GM18526 (cell line): ENCODE measurements around the gene UGT2B28.
"Not testable (repeated sequence)": the region's sequence is repeated elsewhere in the genome, so short reads cannot be mapped to it uniquely, and the experiment has no call there.

Source experiments
- POLR2A ChIP-seq: IDR thresholded peaks from 3 replicates; pipeline ENCODE4 v1.6.1; 2011; ENCODE audit not compliant: insufficient read length; ENCODE audit errors: extremely low read depth

Gene UGT2B28

DNA sequence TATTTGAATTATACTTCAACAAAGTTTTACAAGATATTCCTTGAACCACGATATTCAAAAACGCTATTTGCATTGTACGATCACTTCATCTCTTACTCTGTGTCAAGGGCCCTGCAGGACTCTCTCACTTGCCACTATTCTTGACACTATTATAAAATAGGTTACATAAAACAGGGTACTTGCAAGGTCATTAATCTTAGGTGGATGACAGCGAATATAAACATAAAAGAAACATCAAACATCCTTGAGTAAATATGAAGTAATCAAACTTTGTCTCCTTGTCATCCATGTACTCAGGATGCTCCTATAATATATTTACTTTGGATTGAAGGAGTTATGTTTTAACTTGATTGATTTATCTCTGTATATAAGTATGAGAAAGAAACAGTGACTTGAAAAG is at the start of gene UGT2B28:
TSS of gene UGT2B28 (plus strand) at position 395 of the 400 bp plus-strand sequence. CDS start 26 bp downstream, outside the sequence.
- TF ChIP-seq POLR2A: not testable (repeated sequence)

GRCh38 chr4:69239092-69239491 is 41.2 kb upstream of the UGT2B28 start:
- no peak for TF ChIP-seq POLR2A

GRCh38 chr4:69239557-69240168 is 40.6 kb upstream of the UGT2B28 start:
- no peak for TF ChIP-seq POLR2A

- TF ChIP-seq POLR2A: no peak
Measured at GRCh38 chr4:69321153-69321729, 41.0 kb downstream of the UGT2B28 start.

DNA sequence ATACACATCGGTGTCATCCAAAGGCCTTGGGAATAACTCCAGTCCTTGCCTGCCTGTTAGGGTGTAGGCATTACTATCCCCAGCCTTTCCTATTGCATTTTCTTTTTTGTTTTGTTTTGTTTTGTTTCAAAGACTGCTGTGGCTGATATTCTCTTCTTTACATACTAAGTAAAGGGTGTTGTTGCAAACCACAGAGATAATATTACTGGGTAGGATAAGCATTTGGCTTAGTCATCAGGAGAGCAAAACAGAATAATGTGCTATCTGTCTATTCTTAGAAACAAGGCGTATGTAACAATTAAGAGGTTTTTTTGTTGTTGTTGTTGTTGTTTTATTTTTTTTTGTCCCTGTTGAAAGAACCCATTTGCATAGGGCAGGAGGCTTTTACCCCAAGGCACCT is 41.8 kb downstream of the UGT2B28 start:
- TF ChIP-seq POLR2A: no peak

GRCh38 chr4:69323284-69323683 is 43.0 kb downstream of the UGT2B28 start:
- TF ChIP-seq POLR2A: no peak

GRCh38 chr4:69330345-69331047 is 50.2 kb downstream of the UGT2B28 start:
- no peak for TF ChIP-seq POLR2A
